PC-9 (cell line): Measurements from ENCODE around the gene MSI2. TPM values are rescaled to one million over a fixed set of nuclear protein-coding genes. Genes with fewer than 3 reads are reported as not detected.

ENCODE experiments used
- BruUV-seq: library from RNA; stranded (reverse); fragments of 400-500 nt; replicated peaks from 2 replicates; lab custom pipeline; 2021; lab: Mats Ljungman, UMichigan
- CTCF ChIA-PET: fragments of 300-600 bp; sonication (Branson Sonifier 250); formaldehyde crosslinking; loops from one replicate; lab custom pipeline; 2022; ENCODE audit warnings: antibody characterized with exemption; lab: Charles Lee
- POLR2A ChIA-PET: fragments of 300-600 bp; sonication (Branson Sonifier 250); formaldehyde crosslinking; loops from one replicate; lab custom pipeline; 2022; ENCODE audit warnings: antibody characterized with exemption; ENCODE audit not compliant: unreplicated experiment; lab: Charles Lee
- DNase-seq, 2 experiments: peaks; one replicate each; pipeline versions ENCODE4 v3.0.0 to v3.0.0-alpha.2; 2015 to 2022; ENCODE audit warnings: mixed read lengths in 1 of 2
- H2AFZ ChIP-seq: fragments of 200-600 bp; sonication (generic); 2 replicates; pipeline ENCODE4 v1.8.1; 2017; ENCODE audit warnings: antibody characterized with exemption
- H3F3A ChIP-seq: fragments of 200-600 bp; sonication (generic); 2 replicates; pipeline ENCODE4 v1.8.1; 2017; ENCODE audit warnings: antibody characterized with exemption, mild to moderate bottlenecking, low read depth; ENCODE audit not compliant: insufficient read depth
- H3K27ac ChIP-seq: fragments of 200-600 bp; sonication (generic); 2 replicates; pipeline ENCODE4 v1.6.1; 2016; ENCODE audit warnings: mixed run types
- H3K27me3 ChIP-seq: fragments of 200-600 bp; sonication (generic); 2 replicates; pipeline ENCODE4 v1.6.1; 2016; ENCODE audit warnings: low read depth, mixed run types; ENCODE audit not compliant: insufficient read depth
- H3K36me3 ChIP-seq: fragments of 200-600 bp; sonication (generic); 2 replicates; pipeline ENCODE4 v1.6.1; 2016; ENCODE audit warnings: low read depth, mixed run types
- H3K4me1 ChIP-seq: fragments of 200-600 bp; sonication (generic); replicated peaks from 2 replicates; pipeline ENCODE4 v1.6.1; 2016; ENCODE audit warnings: mixed run types; ENCODE audit not compliant: insufficient read depth
- H3K4me2 ChIP-seq: fragments of 200-600 bp; sonication (generic); 2 replicates; pipeline ENCODE4 v1.6.1; 2017; ENCODE audit warnings: mixed run types
- H3K4me3 ChIP-seq: fragments of 200-600 bp; sonication (generic); 2 replicates; pipeline ENCODE4 v1.6.1; 2016; ENCODE audit warnings: mixed run types
- H3K79me2 ChIP-seq: fragments of 200-600 bp; sonication (generic); 2 replicates; pipeline ENCODE4 v1.6.1; 2017; ENCODE audit warnings: low read depth, mixed run types
- H3K9me2 ChIP-seq: fragments of 200-600 bp; sonication (generic); 2 replicates; pipeline ENCODE4 v1.8.1; 2017; ENCODE audit warnings: mild to moderate bottlenecking; ENCODE audit not compliant: insufficient read depth
- H3K9me3 ChIP-seq: fragments of 200-600 bp; sonication (generic); 2 replicates; pipeline ENCODE4 v1.8.1; 2016; ENCODE audit warnings: low read depth; ENCODE audit not compliant: insufficient read depth
- H4K20me1 ChIP-seq: fragments of 200-600 bp; sonication (generic); 2 replicates; pipeline ENCODE4 v1.8.1; 2017; ENCODE audit not compliant: insufficient read depth
- CTCF ChIP-seq: fragments of 200-600 bp; sonication (generic); conservative IDR thresholded peaks from 2 replicates; pipeline ENCODE4 v1.6.1; 2017; ENCODE audit warnings: mixed run types, antibody characterized with exemption, mild to moderate bottlenecking, moderate library complexity
- EZH2 ChIP-seq: fragments of 200-600 bp; sonication (generic); IDR thresholded peaks from 2 replicates; pipeline ENCODE4 v1.8.0; 2017; ENCODE audit warnings: antibody characterized with exemption, low read depth
- intact Hi-C: fragments of 100-400 bp; cut with micrococcal nuclease; formaldehyde crosslinking; loops from one replicate; pipeline ENCODE4 v1.10.0; 2022; ENCODE audit not compliant: unreplicated experiment
- total RNA-seq: library from RNA; stranded (reverse); gene quantifications from 2 replicates; pipeline ENCODE4 v1.2.3, GENCODE V29; 2021

MSI2 gene
- total RNA-seq, 1 experiment from 2014 or later = 15.7 TPM

- no peaks in the 10 kb centered on the region for H3K4me1 ChIP-seq
- CTCF ChIA-PET = no interaction called here
- BruUV-seq = no TSS peak
Observed at GRCh38 chr17:57290981-57291380, 34.7 kb downstream of the MSI2 start.

GRCh38 chr17:57292091-57292490 lies 35.8 kb downstream of the MSI2 start:
- no peak overlapping the region for H3K4me2 ChIP-seq
- no peaks in the 10 kb centered on the region for H3K36me3 ChIP-seq
- BruUV-seq = no TSS peak

More at GRCh38 chr17:57290981-57291380, 34.7 kb downstream of the MSI2 start:
- intact Hi-C loops = no loop called here
- Histone ChIP-seq H3F3A (no peaks in the 10 kb centered on the region), H3K27ac (no peak overlapping the region), H2AFZ (no peak overlapping the region), H3K27me3 (peaks cover 44% of the 10 kb centered on the region; the same call in 1 of the 2 replicates), H4K20me1 (no peaks in the 10 kb centered on the region), H3K4me3 (no peak overlapping the region), H3K9me3 (no peaks in the 10 kb centered on the region), H3K9me2 (no peaks in the 10 kb centered on the region), H3K36me3 (no peaks in the 10 kb centered on the region), H3K79me2 (no peaks in the 10 kb centered on the region), H3K4me2 (no peak overlapping the region)
- POLR2A ChIA-PET = no interaction called here
- no peak for TF ChIP-seq EZH2
- no peak for TF ChIP-seq CTCF
- no peak for DNase-seq

GRCh38 chr17:57293077-57293476 lies 36.8 kb downstream of the MSI2 start:
- Histone ChIP-seq H2AFZ (no peak overlapping the region), H3K4me1 (no peaks in the 10 kb centered on the region), H3K4me3 (no peak overlapping the region), H3K79me2 (no peaks in the 10 kb centered on the region), H3K27me3 (0 out of 2 replicates have a peak, but pooled peaks cover 25% of the 10 kb centered on the region), H3K9me2 (no peaks in the 10 kb centered on the region), H3F3A (no peaks in the 10 kb centered on the region), H3K36me3 (no peaks in the 10 kb centered on the region; the same call in 1 of the 2 replicates), H3K27ac (no peak overlapping the region), H3K9me3 (no peaks in the 10 kb centered on the region), H3K4me2 (no peak overlapping the region), H4K20me1 (no peaks in the 10 kb centered on the region)
- CTCF ChIA-PET = no interaction called here
- intact Hi-C loops = no loop called here
- DNase-seq = peak; percentile 19 to 54
- no TSS peak for BruUV-seq
- POLR2A ChIA-PET = no interaction called here
- TF ChIP-seq EZH2 (no peak), CTCF (no peak)

More at GRCh38 chr17:57292091-57292490, 35.8 kb downstream of the MSI2 start:
- no peaks in the 10 kb centered on the region for H3K79me2 ChIP-seq
- H3K27ac ChIP-seq = no peak overlapping the region
- DNase-seq = no peak
- no peaks in the 10 kb centered on the region for H4K20me1 ChIP-seq
- no peaks in the 10 kb centered on the region for H3K9me3 ChIP-seq
- H3K27me3 ChIP-seq = peaks cover 35% of the 10 kb centered on the region; the same call in 1 of the 2 replicates
- no peaks in the 10 kb centered on the region for H3K4me1 ChIP-seq
- CTCF ChIA-PET = no interaction called here
- no peak overlapping the region for H2AFZ ChIP-seq
- no peak for TF ChIP-seq EZH2
- no peak for TF ChIP-seq CTCF
- H3F3A ChIP-seq = no peaks in the 10 kb centered on the region
- POLR2A ChIA-PET = no interaction called here
- intact Hi-C loops = no loop called here
- no peak overlapping the region for H3K4me3 ChIP-seq
- no peaks in the 10 kb centered on the region for H3K9me2 ChIP-seq
